Upper lobe of left lung (tissue), 4 donors: Measurements from ENCODE around the gene SUPT3H.

Experiments
- CTCF ChIP-seq, 6 experiments: fragments of 450-650 bp in 4 of 6; fragments of 200-600 bp in 2 of 6; sonication (generic) in 2 of 6; IDR thresholded peaks; one replicate each; pipeline ENCODE4 v1.5.1; 2016 to 2019; ENCODE audit warnings: antibody characterized with exemption in 6 of 6
- EP300 ChIP-seq, 4 donors: sonication (generic); formaldehyde crosslinking; IDR thresholded peaks; one replicate each; pipeline ENCODE4 v1.5.1; 2017; ENCODE audit warnings: antibody characterized with exemption in 4 of 4, control low read depth in 2 of 4
- POLR2A ChIP-seq, 4 donors: fragments of 450-650 bp; IDR thresholded peaks; one replicate each; pipeline ENCODE4 v1.5.1; 2016 to 2017; ENCODE audit warnings: antibody characterized with exemption in 4 of 4, mild to moderate bottlenecking in 2 of 4

- TF ChIP-seq CTCF (IDR thresholded peaks at IDR 0.05) (no peak), POLR2A (IDR thresholded peaks at IDR 0.05) (no peak), EP300 (IDR thresholded peaks at IDR 0.05) (no peak)
Observed at GRCh38 chr6:45305546-45305945, 72.2 kb downstream of the SUPT3H start.
